Pancreas (tissue), 10 donors: ENCODE data around the gene ADGRL1. TPM values are rescaled to one million over a fixed set of nuclear protein-coding genes. Genes with fewer than 3 reads are reported as not detected.
A peak's percentile ranks its signal among the peaks of the same experiment; 100 is the strongest.
"Not testable (repeated sequence)": the region's sequence is repeated elsewhere in the genome, so short reads cannot be mapped to it uniquely, and the experiment has no call there.

Experiments used
- ATAC-seq, 4 donors: fragments of 200-7000 bp; cut with Tn5 transposase; one replicate each; pipeline versions ENCODE4 v1.8.0 to v1.9.1; 2020; ENCODE audit warnings: mild to moderate bottlenecking in 4 of 4, moderate library complexity in 4 of 4
- DNase-seq, 6 donors: peaks; one replicate each; pipeline ENCODE4 v3.0.0-alpha.2; 2020
- FAIRE-seq: peaks from 2 replicates; lab custom pipeline; 2012; peaks lifted over from hg19 to GRCh38; lab: Jason Lieb, UNC
- H3K27ac ChIP-seq, 4 donors: fragments of 200-600 bp; sonication (generic); 1 replicate in 3 of 4; 2 replicates in 1 of 4; pipeline versions ENCODE4 v1.5.0 to v1.8.0; 2020
- H3K27me3 ChIP-seq, 4 donors: fragments of 200-600 bp; one replicate each; pipeline ENCODE4 v1.8.0; 2021
- H3K36me3 ChIP-seq, 3 donors: fragments of 200-600 bp; sonication (generic) in 1 of 3; one replicate each; pipeline versions ENCODE4 v1.5.0 to v1.8.0; 2020 to 2021
- H3K4me1 ChIP-seq, 3 donors: fragments of 200-600 bp; one replicate each; pipeline ENCODE4 v1.8.0; 2021
- H3K4me3 ChIP-seq, 4 donors: fragments of 200-600 bp; sonication (generic) in 2 of 4; one replicate each; pipeline versions ENCODE4 v1.5.0 to v1.8.0; 2020 to 2021
- H3K9me3 ChIP-seq, 4 donors: fragments of 200-600 bp; one replicate each; pipeline ENCODE4 v1.8.0; 2021
- WGBS, 2 donors: extraction: QIAGEN DNeasy Blood & Tissue Kit; methylation state at CpG; one replicate each; pipeline ENCODE4 v1.1.7; 2013; 5-methylcytosine and 5-hydroxymethylcytosine counted together
- intact Hi-C, 3 donors: fragments of 100-400 bp; cut with DNase I; formaldehyde crosslinking; loops; one replicate each; pipeline versions ENCODE4 v1.11.1 to v1.14.2; 2022
- polyA plus RNA-seq, 2 donors: library from polyadenylated mRNA; stranded (reverse); fragments of 200-250 nt; gene quantifications; one replicate each; pipeline ENCODE4 v1.2.3, GENCODE V29; 2013
- total RNA-seq, 6 donors: library from RNA; stranded (reverse); fragmentation: NEBNext Ultra II Directional in 4 of 6; extraction: Animal tissue kit (Norgen Biotek cat#: 25700) in 4 of 6; gene quantifications; one replicate each; pipeline versions ENCODE4 v1.2.1 to v1.2.4, GENCODE V29; 2021 to 2023
- TF ChIP-seq, protein P1 (sequence below), 4 donors: fragments of 200-600 bp; sonication (generic) in 3 of 4; IDR thresholded peaks; one replicate each; pipeline versions ENCODE4 v1.5.0 to v1.8.0; 2021; ENCODE audit warnings: antibody characterized with exemption in 4 of 4
- donor health status: healthy with polysubstance abuse.
- donor health status: DM: no; HTN: no; CAD: no; lungs with moderate emphysema.
- donor health status: DM: no; HTN: no; CAD: no.
- donor health status: control.
- donor health status: control.
- donor health status: Bipolar disorder and iron deficiency.
- donor health status: DM: yes; HTN: yes; CAD: no.
- donor health status: DM: no; HTN: no; CAD: no.
- donor health status: DM: no; HTN: no; CAD: no.
- donor health status: DM: yes; HTN: yes; CAD: no.

The ADGRL1 gene
- total and polyA plus RNA-seq, 8 donors = 8.3 to 16.8 (median 9.8) TPM

DNA sequence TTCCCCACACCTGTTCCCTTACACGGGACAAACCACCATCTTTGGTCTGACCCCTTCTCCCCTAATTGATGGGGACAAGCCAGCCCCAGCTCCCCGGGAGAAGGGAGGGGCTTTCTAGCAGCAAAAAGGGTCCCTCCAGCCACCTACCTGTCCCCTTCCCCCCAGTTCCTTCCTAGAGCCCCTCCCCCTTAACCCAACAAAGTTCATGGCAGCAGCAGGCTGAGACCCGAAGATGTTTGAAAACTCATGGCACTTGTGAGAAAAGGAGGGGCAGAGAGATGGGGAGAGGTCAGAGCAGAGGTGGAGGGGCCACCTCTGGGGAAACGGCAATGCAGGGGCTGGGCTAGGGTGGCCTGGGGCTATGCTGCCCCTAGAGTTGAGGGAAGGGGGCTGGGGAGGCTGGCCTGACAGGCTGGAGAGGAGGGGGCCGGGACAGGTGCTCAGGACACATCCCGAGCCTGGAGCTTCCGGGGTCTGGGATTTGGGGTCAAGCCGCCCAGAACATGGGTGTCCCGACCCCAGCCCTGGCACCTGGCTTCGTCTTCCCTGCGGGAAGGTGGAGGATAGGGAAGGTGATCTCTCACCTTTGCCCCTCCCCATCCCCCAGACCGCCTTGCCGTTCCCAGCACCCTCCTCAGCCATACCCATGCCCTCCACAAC lies 57.1 kb downstream of the ADGRL1 start:
- intact Hi-C loops = no loop called here
- WGBS, 2 donors = 48 to 49% methylated on average over 9 to 13 of the region's 13 CpGs
- TF ChIP-seq, protein P1, sequence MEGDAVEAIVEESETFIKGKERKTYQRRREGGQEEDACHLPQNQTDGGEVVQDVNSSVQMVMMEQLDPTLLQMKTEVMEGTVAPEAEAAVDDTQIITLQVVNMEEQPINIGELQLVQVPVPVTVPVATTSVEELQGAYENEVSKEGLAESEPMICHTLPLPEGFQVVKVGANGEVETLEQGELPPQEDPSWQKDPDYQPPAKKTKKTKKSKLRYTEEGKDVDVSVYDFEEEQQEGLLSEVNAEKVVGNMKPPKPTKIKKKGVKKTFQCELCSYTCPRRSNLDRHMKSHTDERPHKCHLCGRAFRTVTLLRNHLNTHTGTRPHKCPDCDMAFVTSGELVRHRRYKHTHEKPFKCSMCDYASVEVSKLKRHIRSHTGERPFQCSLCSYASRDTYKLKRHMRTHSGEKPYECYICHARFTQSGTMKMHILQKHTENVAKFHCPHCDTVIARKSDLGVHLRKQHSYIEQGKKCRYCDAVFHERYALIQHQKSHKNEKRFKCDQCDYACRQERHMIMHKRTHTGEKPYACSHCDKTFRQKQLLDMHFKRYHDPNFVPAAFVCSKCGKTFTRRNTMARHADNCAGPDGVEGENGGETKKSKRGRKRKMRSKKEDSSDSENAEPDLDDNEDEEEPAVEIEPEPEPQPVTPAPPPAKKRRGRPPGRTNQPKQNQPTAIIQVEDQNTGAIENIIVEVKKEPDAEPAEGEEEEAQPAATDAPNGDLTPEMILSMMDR (IDR thresholded peaks at IDR 0.05) = no peak
- Histone ChIP-seq H3K9me3 (no peaks in the 10 kb centered on the region), H3K27me3 (no peaks in the 10 kb centered on the region), H3K4me1 (no peaks in the 10 kb centered on the region), H3K27ac (no peak overlapping the region), H3K36me3 (no peaks in the 10 kb centered on the region), H3K4me3 (no peak overlapping the region)
- DNase-seq (no peak), ATAC-seq (peak in 1 of 4 donors; percentile 5), FAIRE-seq (no peak)

DNA sequence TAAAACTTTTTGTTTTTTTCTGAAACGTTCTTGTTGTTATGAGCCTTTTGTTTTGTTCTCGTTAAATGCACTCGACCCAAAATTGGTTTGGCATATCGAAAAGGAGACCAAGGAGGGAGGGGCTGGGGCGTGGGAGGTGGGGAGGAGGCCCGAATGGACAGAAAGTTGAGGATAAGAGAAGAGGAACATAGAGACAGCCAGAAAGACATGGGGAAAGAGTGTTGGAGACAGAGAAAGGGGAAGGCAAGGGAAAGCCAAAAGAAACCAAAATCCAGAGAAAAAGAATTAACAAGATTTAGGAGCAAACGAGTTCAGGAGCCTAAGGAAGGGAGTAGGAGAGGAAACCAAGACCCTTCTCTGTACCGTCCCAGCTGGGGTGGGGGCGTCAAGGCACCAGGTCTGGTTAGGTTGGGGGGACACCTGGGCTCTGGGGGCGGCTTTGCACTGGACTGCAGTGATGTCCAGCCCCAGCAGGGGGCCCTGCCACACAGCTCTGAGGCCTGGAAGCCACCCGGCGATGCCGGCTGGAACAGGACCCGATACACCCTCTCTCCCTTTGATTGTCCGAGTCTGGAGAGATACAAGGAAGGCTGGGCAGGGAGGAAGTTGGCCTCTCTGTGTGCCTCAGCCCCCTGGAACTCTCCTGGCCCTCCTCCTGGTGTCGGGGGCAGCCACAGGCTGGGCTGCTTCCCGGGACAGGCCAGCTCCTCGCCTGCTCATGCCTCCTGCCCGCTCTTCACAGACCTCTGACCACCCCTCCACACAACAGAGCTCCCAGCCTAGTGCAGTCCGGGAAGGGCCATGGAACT lies 58.0 kb downstream of the ADGRL1 start:
- intact Hi-C loops = no loop called here

DNA sequence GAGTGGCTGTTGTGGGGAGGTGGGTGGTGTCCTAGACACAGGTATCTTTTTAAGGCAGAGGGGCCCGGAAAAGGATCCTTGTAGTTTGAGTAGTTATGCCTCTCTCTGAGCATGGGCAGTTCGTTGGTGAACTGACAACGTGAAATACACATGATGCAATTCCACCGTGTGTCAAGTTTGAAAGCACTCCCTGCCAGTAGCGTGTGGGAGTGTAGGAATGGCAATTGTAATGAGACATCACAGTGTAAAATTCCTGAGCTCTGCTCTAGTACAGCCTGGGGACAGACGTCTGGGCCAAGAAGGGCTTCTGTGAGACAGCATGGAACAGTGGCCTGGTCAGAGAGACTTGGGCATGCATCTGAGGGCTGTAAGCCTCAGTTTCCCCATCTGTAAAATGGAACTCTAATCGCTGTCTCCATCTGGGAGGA lies 59.2 kb downstream of the ADGRL1 start:
- TF ChIP-seq, protein P1 (IDR thresholded peaks at IDR 0.05) = no peak
- H3K36me3 ChIP-seq = no peaks in the 10 kb centered on the region
- H3K9me3 ChIP-seq = no peaks in the 10 kb centered on the region
- ATAC-seq (peak in 1 of 4 donors; percentile 12), DNase-seq (no peak), FAIRE-seq (no peak)
- H3K4me1 ChIP-seq = no peaks in the 10 kb centered on the region
- H3K27ac ChIP-seq = no peak overlapping the region
- 56 to 62% methylated on average over 7 of the region's 7 CpGs for WGBS, 2 donors
- intact Hi-C loops = no loop called here
- no peak overlapping the region for H3K4me3 ChIP-seq
- H3K27me3 ChIP-seq = no peaks in the 10 kb centered on the region

More for the DNA sequence above, 58.0 kb downstream of the ADGRL1 start:
- Histone ChIP-seq H3K27ac (peak overlapping the region in 1 of 4 donors; percentile 15), H3K4me1 (no peaks in the 10 kb centered on the region), H3K4me3 (no peak overlapping the region), H3K9me3 (no peaks in the 10 kb centered on the region), H3K36me3 (no peaks in the 10 kb centered on the region), H3K27me3 (no peaks in the 10 kb centered on the region)
- 30 to 31% methylated on average over 20 of the region's 20 CpGs for whole genome bisulfite sequencing, 2 donors
- TF ChIP-seq, protein P1 (IDR thresholded peaks at IDR 0.05) = peak; percentile 62 to 78 (median 67)
- DNase-seq (peak; percentile 35 to 86 (median 63)), ATAC-seq (peak; percentile 87 to 96 (median 90)), FAIRE-seq (no peak)

DNA sequence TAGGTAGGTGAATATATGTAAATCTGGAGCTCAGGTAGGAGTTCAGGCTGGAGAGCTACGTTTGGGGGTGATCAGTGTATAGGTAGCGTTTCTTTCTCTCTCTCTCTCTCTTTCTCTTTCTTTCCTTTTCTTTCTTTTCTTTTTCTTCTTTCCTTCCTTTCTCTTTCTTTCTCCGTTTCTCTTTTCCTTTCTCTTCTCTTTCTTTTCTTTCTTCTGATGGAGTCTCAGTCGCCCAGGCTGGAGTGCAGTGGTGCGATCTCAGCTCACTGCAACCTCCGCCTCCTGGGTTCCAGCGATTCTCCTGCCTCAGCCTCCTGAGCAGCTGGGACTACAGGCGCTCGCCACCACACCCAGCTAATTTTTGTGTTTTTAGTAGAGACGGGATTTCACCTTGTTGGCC lies 59.8 kb downstream of the ADGRL1 start:
- H3K27ac ChIP-seq, FAIRE-seq, H3K9me3 ChIP-seq, H3K4me1 ChIP-seq, H3K36me3 ChIP-seq, ATAC-seq, H3K4me3 ChIP-seq, DNase-seq, intact Hi-C loops, H3K27me3 ChIP-seq: not testable (repeated sequence)
- 80 to 92% methylated on average over 10 of the region's 10 CpGs for WGBS, 2 donors

DNA sequence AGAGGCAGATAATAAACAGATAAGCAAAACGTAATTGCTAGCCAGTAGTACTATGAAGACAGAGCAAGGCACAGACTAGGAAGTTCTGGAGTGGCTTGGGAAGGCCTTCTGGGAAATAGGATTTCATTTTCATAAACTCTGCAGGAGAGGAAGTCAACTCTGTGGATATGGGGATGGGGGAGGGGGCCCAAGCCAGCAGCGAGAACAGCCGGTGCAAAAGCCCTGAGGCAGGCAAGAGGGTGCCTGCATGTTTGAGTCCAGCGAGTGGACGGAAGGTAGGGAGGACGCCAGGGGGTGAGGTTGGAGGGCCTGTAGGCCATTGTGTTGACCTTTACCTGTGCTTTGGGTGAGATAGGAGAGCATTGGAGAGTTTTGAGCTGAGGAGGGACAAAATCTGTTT lies 60.6 kb downstream of the ADGRL1 start:
- WGBS, 2 donors = 77 to 80% methylated on average over 6 of the region's 6 CpGs
- H3K4me1 ChIP-seq = no peaks in the 10 kb centered on the region
- DNase-seq = no peak
- TF ChIP-seq, protein P1 (IDR thresholded peaks at IDR 0.05) = no peak
- no peaks in the 10 kb centered on the region for H3K36me3 ChIP-seq
- H3K27ac ChIP-seq = no peak overlapping the region
- intact Hi-C loops = no loop called here
- H3K27me3 ChIP-seq = no peaks in the 10 kb centered on the region
- no peaks in the 10 kb centered on the region for H3K9me3 ChIP-seq
- no peak for ATAC-seq
- H3K4me3 ChIP-seq = no peak overlapping the region
- no peak for FAIRE-seq
